GM18526 (cell line): ENCODE measurements around the gene LIMK2.

Experiments
- POLR2A ChIP-seq: IDR thresholded peaks from 3 replicates; pipeline ENCODE4 v1.6.1; 2011; ENCODE audit not compliant: insufficient read length; ENCODE audit errors: extremely low read depth

The LIMK2 gene

DNA sequence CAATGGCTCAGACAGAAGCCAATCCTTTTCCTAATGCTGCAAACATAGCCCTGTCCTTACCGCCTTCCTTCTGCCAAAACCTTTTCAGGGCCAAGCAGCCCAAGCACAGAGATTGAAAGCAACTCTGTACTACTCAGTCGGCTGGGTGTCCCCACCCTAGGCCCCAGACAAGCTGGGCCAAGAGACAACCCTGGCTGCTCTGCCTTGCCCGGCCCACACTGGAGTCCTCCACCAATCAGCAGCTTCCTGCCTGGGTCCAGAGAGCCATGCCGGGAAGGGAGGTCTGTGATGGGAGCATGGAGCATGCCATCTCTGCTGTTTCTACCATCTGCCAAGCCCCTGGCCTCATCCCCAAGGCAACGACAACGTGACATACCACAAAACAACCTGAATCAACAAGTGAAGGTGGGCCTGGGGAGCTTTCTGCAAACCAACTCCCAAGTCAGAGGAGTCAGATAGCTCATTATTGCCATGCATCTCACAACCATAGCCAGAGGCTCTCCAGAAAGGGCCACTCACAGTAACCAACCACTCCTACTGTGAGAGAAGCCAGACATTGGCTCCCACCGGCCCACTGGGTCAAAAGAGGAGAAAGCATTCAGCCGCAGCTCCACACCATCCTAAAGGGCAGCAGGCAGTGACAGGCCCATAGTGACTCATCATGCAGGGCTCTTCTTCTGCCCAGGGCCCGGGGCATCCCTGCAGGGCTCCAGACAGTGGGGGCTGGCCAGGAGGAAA is 115.9 kb downstream of the LIMK2 start:
- TF ChIP-seq POLR2A = no peak

- TF ChIP-seq POLR2A = no peak
Measured at GRCh38 chr22:31328544-31328960, 116.5 kb downstream of the LIMK2 start.

DNA sequence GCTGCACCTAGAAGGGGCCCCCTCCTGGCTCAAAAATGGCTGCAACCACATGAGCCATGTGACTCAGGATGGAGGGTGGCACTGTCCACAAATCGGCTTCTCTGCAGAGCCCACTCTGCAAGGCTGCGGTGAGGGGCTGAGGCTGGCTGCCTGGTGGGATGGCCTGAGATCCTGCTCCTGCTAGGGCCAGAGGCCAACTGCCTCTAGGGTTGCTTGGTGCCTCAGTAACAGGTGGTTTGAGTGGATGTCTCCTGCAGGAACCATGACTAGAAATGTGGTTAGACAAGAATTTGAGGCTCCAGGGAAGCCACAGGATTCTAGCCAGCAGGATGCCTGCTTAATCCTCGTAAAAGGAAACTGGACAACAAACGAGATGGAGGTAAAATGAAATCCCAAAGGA is 116.9 kb downstream of the LIMK2 start:
- no peak for TF ChIP-seq POLR2A
